ENCODE results near the gene ANKRD40. TPM values are rescaled to one million over a fixed set of nuclear protein-coding genes. Genes with fewer than 3 reads are reported as not detected.
"Not testable (repeated sequence)": the region's sequence is repeated elsewhere in the genome, so short reads cannot be mapped to it uniquely, and the experiment has no call there.

ANKRD40 gene
- total RNA-seq, 1 donor from 2014 or later = 40.6 TPM

GRCh38 chr17:50686494-50687199, 21.1 kb downstream of the ANKRD40 start:
- peak; percentile 88 for DNase-seq (ENCODE audit: low spot score)

- no peak for DNase-seq (ENCODE audit: low spot score)
Measured at GRCh38 chr17:50685691-50686493, 21.8 kb downstream of the ANKRD40 start.

GRCh38 chr17:50685334-50685665, 22.4 kb downstream of the ANKRD40 start:
- DNase-seq (ENCODE audit: low spot score) = no peak

GRCh38 chr17:50684612-50685333, 22.9 kb downstream of the ANKRD40 start:
- DNase-seq (ENCODE audit: low spot score) = peak; percentile 64

GRCh38 chr17:50684288-50684611, 23.5 kb downstream of the ANKRD40 start:
- no peak for DNase-seq (ENCODE audit: low spot score)

DNA sequence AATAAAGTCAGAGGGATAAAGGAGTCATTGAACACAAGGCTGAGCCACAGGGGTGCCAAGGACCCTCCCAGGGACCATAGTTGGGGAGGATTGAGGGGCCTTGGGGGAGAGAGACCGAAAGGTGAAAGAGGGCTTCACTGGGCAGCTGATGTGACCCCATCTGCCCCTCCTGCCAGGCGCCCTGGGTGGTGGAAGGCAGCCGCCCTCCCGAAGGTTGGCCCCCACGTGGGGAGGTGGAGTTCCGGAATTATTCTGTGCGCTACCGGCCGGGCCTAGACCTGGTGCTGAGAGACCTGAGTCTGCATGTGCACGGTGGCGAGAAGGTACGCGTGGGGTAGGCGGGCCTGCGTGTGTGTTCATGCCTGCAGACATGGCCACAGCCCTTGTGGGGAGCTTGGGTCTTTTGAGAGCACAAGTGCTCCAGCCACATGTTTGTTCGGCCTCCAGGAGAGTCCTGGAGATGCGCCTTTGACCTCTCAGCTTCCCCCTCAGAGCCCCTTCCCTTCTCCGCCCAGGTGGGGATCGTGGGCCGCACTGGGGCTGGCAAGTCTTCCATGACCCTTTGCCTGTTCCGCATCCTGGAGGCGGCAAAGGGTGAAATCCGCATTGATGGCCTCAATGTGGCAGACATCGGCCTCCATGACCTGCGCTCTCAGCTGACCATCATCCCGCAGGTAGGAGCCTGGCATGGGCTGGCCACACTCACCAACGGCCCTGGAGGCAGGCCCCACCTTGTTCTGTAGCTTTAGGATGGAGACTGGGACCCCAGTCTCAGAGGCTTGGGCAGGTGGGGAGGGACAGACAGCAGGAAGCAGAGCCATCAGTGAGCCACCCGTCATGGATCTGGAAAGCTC, 24.1 kb downstream of the ANKRD40 start:
- no peak for DNase-seq (ENCODE audit: low spot score)

DNA sequence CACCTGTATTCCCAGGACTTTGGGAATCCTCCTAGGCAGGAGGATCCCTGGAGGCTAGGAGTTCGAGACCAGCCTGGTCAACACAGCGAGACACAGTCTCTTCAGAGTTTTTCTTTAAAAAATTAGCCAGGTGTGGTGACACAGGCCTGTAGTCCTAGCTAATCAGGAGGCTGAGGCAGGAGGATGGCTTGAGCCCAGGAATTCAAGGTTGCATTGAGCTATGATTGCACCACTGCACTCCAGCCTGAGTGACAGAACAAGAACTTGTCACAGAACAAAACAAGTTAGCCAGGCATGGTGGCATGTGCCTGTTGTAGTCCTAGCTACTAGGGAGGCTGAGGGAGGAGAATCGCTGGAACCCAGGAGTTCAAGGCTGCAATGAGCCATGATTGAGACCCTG, 24.8 kb downstream of the ANKRD40 start:
- no peak for DNase-seq (ENCODE audit: low spot score)

- no peak for DNase-seq (ENCODE audit: low spot score)
Measured at GRCh38 chr17:50682441-50682840, 25.3 kb downstream of the ANKRD40 start.

GRCh38 chr17:50681263-50682200, 26.2 kb downstream of the ANKRD40 start:
- peak; percentile 61 for DNase-seq (ENCODE audit: low spot score)

DNA sequence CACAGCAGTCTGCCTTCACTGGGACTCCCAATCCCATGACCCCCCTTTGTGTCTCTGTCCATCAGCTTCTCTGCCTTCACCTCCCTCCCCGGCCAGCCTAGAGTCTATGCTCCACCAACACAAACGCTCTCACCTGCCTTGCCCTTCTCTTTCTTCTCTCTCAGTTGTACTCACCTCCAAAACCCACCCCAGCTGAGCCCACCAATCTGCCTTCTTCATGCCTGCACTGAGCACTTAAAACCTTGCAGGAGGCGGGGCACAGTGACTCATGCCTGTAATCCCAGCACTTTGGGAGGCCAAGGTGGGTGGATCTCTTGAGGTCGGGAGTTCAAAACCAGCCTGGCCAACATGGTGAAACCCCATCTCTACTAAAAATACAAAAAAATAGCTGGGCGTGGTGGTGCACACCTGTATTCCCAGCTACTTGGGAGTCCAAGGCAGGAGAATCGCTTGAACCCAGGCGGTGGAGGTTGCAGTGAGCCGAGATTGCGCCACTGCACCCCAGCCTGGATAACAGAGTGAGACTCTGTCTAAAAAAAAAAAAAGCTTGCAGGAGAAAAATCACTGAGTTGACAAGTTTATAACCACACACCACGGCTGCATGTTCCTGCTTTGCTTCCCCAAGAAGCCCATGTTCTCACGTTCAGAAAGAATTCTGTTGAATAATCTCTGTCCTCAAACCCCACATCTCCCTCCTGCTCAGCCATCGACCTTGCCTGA, 27.0 kb downstream of the ANKRD40 start:
- not testable (repeated sequence) for DNase-seq (ENCODE audit: low spot score)

DNA sequence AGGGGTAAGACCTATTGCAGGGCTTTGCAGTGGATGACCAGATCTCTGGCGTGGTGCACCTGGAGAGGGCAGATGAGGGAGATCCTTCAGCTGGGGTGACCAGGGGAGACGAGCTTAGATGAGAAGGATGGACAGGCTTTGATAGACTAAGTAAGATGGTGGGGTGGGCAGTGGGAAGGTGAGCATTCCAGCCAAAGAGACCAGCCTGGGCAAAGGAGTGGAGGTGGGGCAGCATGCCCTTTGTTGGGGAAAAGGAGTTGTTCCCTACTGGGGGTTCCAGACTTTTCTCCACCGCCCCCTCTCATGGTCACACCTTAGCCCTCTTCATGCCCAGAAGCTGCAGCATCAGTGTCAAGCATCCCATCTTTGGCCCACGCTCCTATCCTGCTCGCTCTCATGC, 27.6 kb downstream of the ANKRD40 start:
- DNase-seq (ENCODE audit: low spot score) = no peak

- no peak for DNase-seq (ENCODE audit: low spot score)
Measured at GRCh38 chr17:50679008-50679544, 28.6 kb downstream of the ANKRD40 start.

DNA sequence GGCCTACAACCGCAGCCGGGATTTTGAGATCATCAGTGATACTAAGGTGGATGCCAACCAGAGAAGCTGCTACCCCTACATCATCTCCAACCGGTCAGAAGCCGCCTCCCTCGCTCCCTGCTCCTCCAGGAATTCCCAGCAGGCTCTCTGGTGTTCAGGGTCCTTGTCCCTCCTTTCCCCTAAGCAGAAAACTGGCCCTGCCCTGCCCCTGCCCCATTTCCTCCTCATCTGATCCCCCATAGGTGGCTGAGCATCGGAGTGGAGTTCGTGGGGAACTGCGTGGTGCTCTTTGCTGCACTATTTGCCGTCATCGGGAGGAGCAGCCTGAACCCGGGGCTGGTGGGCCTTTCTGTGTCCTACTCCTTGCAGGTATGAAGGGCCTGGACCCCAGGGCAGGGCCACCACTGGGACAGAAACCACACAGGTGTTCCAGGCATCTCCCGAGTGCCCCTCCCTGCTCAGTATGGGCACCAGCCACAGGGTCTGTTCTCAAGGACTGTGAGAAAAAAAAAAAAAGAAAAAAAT, 29.8 kb downstream of the ANKRD40 start:
- no peak for DNase-seq (ENCODE audit: low spot score)

- no peak for DNase-seq (ENCODE audit: low spot score)
Measured at GRCh38 chr17:50676065-50676975, 31.4 kb downstream of the ANKRD40 start.

GRCh38 chr17:50675627-50676026, 32.1 kb downstream of the ANKRD40 start:
- DNase-seq (ENCODE audit: low spot score) = peak; percentile 54

DNA sequence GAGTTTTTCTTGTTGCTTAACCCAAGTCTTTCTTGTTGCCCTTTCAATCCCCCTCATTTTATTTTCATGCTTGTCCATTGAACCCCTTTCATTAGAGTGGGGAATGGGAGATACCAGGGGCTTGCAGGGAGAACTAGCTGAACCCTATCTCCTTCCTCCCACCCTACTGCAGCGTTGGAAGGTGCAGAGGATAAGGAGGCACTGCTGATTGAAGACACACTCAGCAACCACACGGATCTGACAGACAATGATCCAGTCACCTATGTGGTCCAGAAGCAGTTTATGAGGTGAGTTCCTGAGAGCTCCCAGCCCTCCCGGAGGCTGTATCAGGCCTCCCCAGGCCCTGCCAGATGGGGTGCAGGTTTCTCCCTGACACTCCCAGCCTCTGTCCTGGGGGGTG, 32.5 kb downstream of the ANKRD40 start:
- DNase-seq (ENCODE audit: low spot score) = no peak

- DNase-seq (ENCODE audit: low spot score) = no peak
Measured at GRCh38 chr17:50672831-50673551, 34.7 kb downstream of the ANKRD40 start.

DNA sequence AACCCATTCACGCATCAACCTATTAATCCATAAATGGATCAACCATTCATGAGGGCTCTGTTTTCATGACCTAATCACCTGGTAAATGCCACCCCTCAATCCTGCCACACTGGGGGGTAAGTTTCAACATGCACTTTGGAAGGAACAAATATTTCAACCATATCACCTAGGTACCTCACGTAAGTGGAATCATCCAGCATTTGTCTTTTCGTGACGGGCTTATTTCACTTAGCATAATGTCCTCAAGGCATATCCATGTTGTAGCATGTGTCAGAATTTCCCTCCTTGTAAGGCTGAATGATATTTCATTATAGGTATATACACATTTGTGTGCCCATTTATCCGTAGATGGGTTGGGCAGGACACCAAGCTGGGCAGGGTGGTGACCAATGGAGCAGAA, 35.6 kb downstream of the ANKRD40 start:
- no peak for DNase-seq (ENCODE audit: low spot score)

All from mucosa of gallbladder (tissue), 1 donor.